GM12878 (cell line): ENCODE measurements around the gene KDM2A. TPM values are rescaled to one million over a fixed set of nuclear protein-coding genes. Genes with fewer than 3 reads are reported as not detected.

Experiments used
- ATAC-seq: fragments of 200-7000 bp; cut with Tn5 transposase; 3 replicates; pipeline ENCODE4 v1.9.1; 2020; ENCODE audit warnings: mild to moderate bottlenecking, moderate library complexity
- BruUV-seq: library from RNA; stranded (reverse); fragments of 400-500 nt; replicated peaks from 2 replicates; lab custom pipeline; 2021; lab: Mats Ljungman, UMichigan
- CTCF ChIA-PET: fragments of 300-600 bp; sonication (Branson Sonifier 250); formaldehyde crosslinking; extraction: SDS; loops from one replicate; lab custom pipeline; 2021; ENCODE audit warnings: inconsistent platforms; lab: Yijun Ruan, JAX
- POLR2A ChIA-PET: fragments of 350-600 bp; formaldehyde crosslinking; extraction: SDS; loops from one replicate; lab custom pipeline; 2021; ENCODE audit warnings: inconsistent platforms; lab: Charles Lee
- RAD21 ChIA-PET: fragments of 300-600 bp; sonication (Branson Sonifier 250); formaldehyde crosslinking; loops from one replicate; lab custom pipeline; 2023; ENCODE audit warnings: antibody characterized with exemption; ENCODE audit not compliant: unreplicated experiment; lab: Charles Lee
- SMC1A ChIA-PET: fragments of 300-600 bp; sonication (Branson Sonifier 250); formaldehyde crosslinking; loops from one replicate; lab custom pipeline; 2023; ENCODE audit not compliant: unreplicated experiment, uncharacterized antibody; lab: Charles Lee
- DNase-seq: peaks from one replicate; pipeline ENCODE4 v3.0.0-alpha.2; 2011; ENCODE audit warnings: low read depth, low spot score
- FAIRE-seq: peaks from 3 replicates; lab custom pipeline; 2011; peaks lifted over from hg19 to GRCh38; lab: Jason Lieb, UNC
- H2AFZ ChIP-seq: 2 replicates; pipeline ENCODE4 v1.6.0; 2011; ENCODE audit warnings: low read depth, low read length, control low read depth; ENCODE audit not compliant: control insufficient read depth
- H3K27ac ChIP-seq: 2 replicates; pipeline ENCODE4 v1.5.1; 2011; ENCODE audit warnings: control low read depth; ENCODE audit not compliant: control insufficient read depth, insufficient read depth
- H3K27me3 ChIP-seq, 2 experiments: replicated peaks in 1 of 2; 2 replicates each; pipeline versions ENCODE4 v1.6.0 to v1.6.1; 2011; ENCODE audit warnings: low read length in 1 of 2; ENCODE audit not compliant: control insufficient read depth in 2 of 2, insufficient read depth in 2 of 2
- H3K36me3 ChIP-seq, 2 experiments: 2 replicates each; pipeline ENCODE4 v1.5.1; 2011; ENCODE audit warnings: low read length in 1 of 2; ENCODE audit not compliant: control insufficient read depth in 2 of 2, insufficient read depth in 2 of 2
- H3K4me1 ChIP-seq: 2 replicates; pipeline ENCODE4 v1.6.1; 2011; ENCODE audit warnings: mild to moderate bottlenecking, low read length, moderate library complexity, mixed read lengths; ENCODE audit not compliant: control insufficient read depth, insufficient read depth
- H3K4me2 ChIP-seq: 2 replicates; pipeline ENCODE4 v1.6.0; 2011; ENCODE audit warnings: control low read depth; ENCODE audit not compliant: control insufficient read depth, insufficient read depth
- H3K4me3 ChIP-seq: fragments of 200-600 bp; sonication (generic); 2 replicates; pipeline ENCODE4 v1.5.1; 2016
- H3K79me2 ChIP-seq: 2 replicates; pipeline ENCODE4 v1.6.0; 2011; ENCODE audit warnings: low read length; ENCODE audit not compliant: control insufficient read depth, insufficient read depth
- H3K9ac ChIP-seq: 2 replicates; pipeline ENCODE4 v1.8.0; 2011; ENCODE audit warnings: low read length, control low read depth, mixed read lengths; ENCODE audit not compliant: control insufficient read depth, insufficient read depth
- H3K9me3 ChIP-seq: replicated peaks from 3 replicates; pipeline ENCODE4 v1.5.1; 2011; ENCODE audit warnings: mild to moderate bottlenecking, low read length; ENCODE audit not compliant: control insufficient read depth, insufficient read depth
- H4K20me1 ChIP-seq: 2 replicates; pipeline ENCODE4 v1.6.0; 2011; ENCODE audit not compliant: control insufficient read depth, insufficient read depth
- GABPA ChIP-seq: IDR thresholded peaks from 2 replicates; pipeline ENCODE4 v1.6.1; 2014; ENCODE audit warnings: antibody characterized with exemption, low read depth, mild to moderate bottlenecking, inconsistent platforms
- HDGF ChIP-seq: fragments of 450-650 bp; IDR thresholded peaks from 2 replicates; pipeline ENCODE4 v1.6.1; 2016; ENCODE audit warnings: antibody characterized with exemption
- POLR2A ChIP-seq: IDR thresholded peaks from 2 replicates; pipeline ENCODE4 v1.6.1; 2011; ENCODE audit warnings: low read depth, mild to moderate bottlenecking, low read length
- WGBS: methylation state at CpG from one replicate; pipeline ENCODE4 v1.1.6; 2016; ENCODE audit warnings: low lambda C conversion rate; ENCODE audit not compliant: insufficient replicate concordance, insufficient coverage; ENCODE audit errors: missing lambda C conversion rate; 5-methylcytosine and 5-hydroxymethylcytosine counted together
- in situ Hi-C: fragments of 300-500 bp; cut with MboI; formaldehyde crosslinking; loops from 9 replicates; pipeline ENCODE4 v1.14.3; 2018; ENCODE audit warnings: mixed read lengths
- intact Hi-C: fragments of 100-400 bp; cut with micrococcal nuclease; formaldehyde crosslinking; loops from one replicate; pipeline ENCODE4 v1.14.2; 2022; ENCODE audit not compliant: unreplicated experiment
- polyA plus RNA-seq, 11 experiments: library from polyadenylated mRNA; depleted of rRNA in 4 of 11; unstranded in 6 of 11; stranded (reverse) in 5 of 11; fragments of >200 nt; fragmentation: Nextera tagmentation in 4 of 11; fragmentation: Illumina TruSeq in 1 of 11; extraction: Ambion mirVana in 4 of 11; extraction: Trizol in 1 of 11; gene quantifications; 1 replicate in 1 of 11; 2 replicates in 10 of 11; pipeline versions ENCODE4 v1.2.1 to v1.2.3, GENCODE V29; 2011 to 2016; ENCODE audit warnings: inconsistent platforms in 2 of 11, missing spikeins in 2 of 11, low read depth in 1 of 11
- total RNA-seq, 4 experiments: library from RNA; depleted of rRNA in 3 of 4; stranded (reverse); fragments of >200 nt in 3 of 4; fragmentation: Illumina TruSeq in 1 of 4; extraction: Trizol in 1 of 4; gene quantifications; 2 replicates each; pipeline versions ENCODE4 v1.2.1 to v1.2.3, GENCODE V29; 2013 to 2021
- TF ChIP-seq, protein P1 (sequence below): fragments of 450-650 bp; IDR thresholded peaks from 2 replicates; pipeline ENCODE4 v1.6.1; 2016; ENCODE audit warnings: mild to moderate bottlenecking

KDM2A gene
- total and polyA plus RNA-seq, 10 of the 15 experiments (the other 5 are each of a cell fraction or from before 2014, with no cell fraction given) = 10.5 to 69.3 (median 41.6) TPM

- ChIA-PET RAD21 (interaction anchor here (1.2 to 4.0 kb wide), 5 partner anchors 12 to 112 kb away, joined by 3 to 28 read pairs (median 8); partner anchors contain the start of genes GRK2 and PPP1CA), SMC1A (interaction anchor here (0.9 to 3.6 kb wide), 2 partner anchors 19 to 27 kb away, joined by 3 to 35 read pairs; no protein-coding TSS in a partner anchor), POLR2A (interaction anchor here (0.7 to 3.2 kb wide), 8 partner anchors 12 to 64 kb away, joined by 3 to 46 read pairs (median 6); partner anchors contain the start of gene GRK2), CTCF (interaction anchor here (0.7 to 3.1 kb wide), 7 partner anchors 12 to 93 kb away, joined by 3 to 18 read pairs (median 8); no protein-coding TSS in a partner anchor)
- intact Hi-C loops (no loop called here), in situ Hi-C loops (no loop called here)
- no peak for FAIRE-seq
- peak; percentile 7 for ATAC-seq
- peak overlapping the region; percentile 94 for H3K4me3 ChIP-seq
- DNase-seq = no peak
- peaks cover 17 to 26% of the 10 kb centered on the region in 2 experiments for H3K36me3 ChIP-seq
- BruUV-seq = no TSS peak
- H3K27ac ChIP-seq = peak overlapping the region; percentile 23
- no peak for TF ChIP-seq GABPA
- TF ChIP-seq POLR2A = peak; percentile 32; the same call in 1 of the 2 replicates
- TF ChIP-seq, protein P1, sequence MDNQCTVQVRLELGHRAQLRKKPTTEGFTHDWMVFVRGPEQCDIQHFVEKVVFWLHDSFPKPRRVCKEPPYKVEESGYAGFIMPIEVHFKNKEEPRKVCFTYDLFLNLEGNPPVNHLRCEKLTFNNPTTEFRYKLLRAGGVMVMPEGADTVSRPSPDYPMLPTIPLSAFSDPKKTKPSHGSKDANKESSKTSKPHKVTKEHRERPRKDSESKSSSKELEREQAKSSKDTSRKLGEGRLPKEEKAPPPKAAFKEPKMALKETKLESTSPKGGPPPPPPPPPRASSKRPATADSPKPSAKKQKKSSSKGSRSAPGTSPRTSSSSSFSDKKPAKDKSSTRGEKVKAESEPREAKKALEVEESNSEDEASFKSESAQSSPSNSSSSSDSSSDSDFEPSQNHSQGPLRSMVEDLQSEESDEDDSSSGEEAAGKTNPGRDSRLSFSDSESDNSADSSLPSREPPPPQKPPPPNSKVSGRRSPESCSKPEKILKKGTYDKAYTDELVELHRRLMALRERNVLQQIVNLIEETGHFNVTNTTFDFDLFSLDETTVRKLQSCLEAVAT = peak; percentile 51; the same call in 1 of the 2 replicates
- TF ChIP-seq HDGF = peak; percentile 91
- H4K20me1 ChIP-seq = no peaks in the 10 kb centered on the region
- no peaks in the 10 kb centered on the region; the same call in none of the 3 replicates for H3K9me3 ChIP-seq
- peak overlapping the region; percentile 97 for H3K4me2 ChIP-seq
- H3K4me1 ChIP-seq = peaks cover 26% of the 10 kb centered on the region
- H3K79me2 ChIP-seq = peaks cover 19% of the 10 kb centered on the region
- H2AFZ ChIP-seq = no peak overlapping the region; the same call in 1 of the 2 replicates
- no peaks in the 10 kb centered on the region for H3K27me3 ChIP-seq
- 53% methylated on average over 26 of the region's 36 CpGs for WGBS
- peak overlapping the region; percentile 86 for H3K9ac ChIP-seq
Observed at GRCh38 chr11:67289651-67290479, 170.8 kb downstream of the KDM2A start.
